IMR-90 (cell line): ENCODE measurements around the gene RAMP3.

Source experiments
- BHLHE40 ChIP-seq: fragments of 150-350 bp; IDR thresholded peaks from 2 replicates; pipeline ENCODE4 v1.6.1; 2016; ENCODE audit warnings: mild to moderate bottlenecking, low read depth, low read length
- CEBPB ChIP-seq: IDR thresholded peaks from 2 replicates; pipeline ENCODE4 v1.6.1; 2012; ENCODE audit warnings: low read depth, low read length, improper control_type of control experiment
- MXI1 ChIP-seq: IDR thresholded peaks from 2 replicates; pipeline ENCODE4 v1.6.1; 2012; ENCODE audit warnings: low read depth, mild to moderate bottlenecking, low read length, moderate library complexity, borderline replicate concordance
- POLR2A ChIP-seq: IDR thresholded peaks from 2 replicates; pipeline ENCODE4 v1.6.1; 2012; ENCODE audit warnings: mild to moderate bottlenecking, low read depth, low read length
- RAD21 ChIP-seq: IDR thresholded peaks from 2 replicates; pipeline ENCODE4 v1.6.1; 2012; ENCODE audit warnings: low read length, improper control_type of control experiment
- RCOR1 ChIP-seq: IDR thresholded peaks from 2 replicates; pipeline ENCODE4 v1.6.1; 2012; ENCODE audit warnings: mild to moderate bottlenecking, low read length, improper control_type of control experiment; ENCODE audit not compliant: insufficient replicate concordance
- SMC3 ChIP-seq: fragments of 150-350 bp; IDR thresholded peaks from 2 replicates; pipeline ENCODE4 v1.6.1; 2016; ENCODE audit warnings: low read depth, mild to moderate bottlenecking, antibody characterized with exemption, low read length, moderate library complexity
- TF ChIP-seq, protein P1 (sequence below): conservative IDR thresholded peaks from 2 replicates; pipeline ENCODE4 v1.5.1; 2012; ENCODE audit warnings: mild to moderate bottlenecking, low read depth, low read length, improper control_type of control experiment
- TF ChIP-seq, protein P2 (sequence below): fragments of 150-350 bp; IDR thresholded peaks from 2 replicates; pipeline ENCODE4 v1.6.1; 2017; ENCODE audit warnings: mild to moderate bottlenecking, antibody characterized with exemption, low read length, low read depth

DNA sequence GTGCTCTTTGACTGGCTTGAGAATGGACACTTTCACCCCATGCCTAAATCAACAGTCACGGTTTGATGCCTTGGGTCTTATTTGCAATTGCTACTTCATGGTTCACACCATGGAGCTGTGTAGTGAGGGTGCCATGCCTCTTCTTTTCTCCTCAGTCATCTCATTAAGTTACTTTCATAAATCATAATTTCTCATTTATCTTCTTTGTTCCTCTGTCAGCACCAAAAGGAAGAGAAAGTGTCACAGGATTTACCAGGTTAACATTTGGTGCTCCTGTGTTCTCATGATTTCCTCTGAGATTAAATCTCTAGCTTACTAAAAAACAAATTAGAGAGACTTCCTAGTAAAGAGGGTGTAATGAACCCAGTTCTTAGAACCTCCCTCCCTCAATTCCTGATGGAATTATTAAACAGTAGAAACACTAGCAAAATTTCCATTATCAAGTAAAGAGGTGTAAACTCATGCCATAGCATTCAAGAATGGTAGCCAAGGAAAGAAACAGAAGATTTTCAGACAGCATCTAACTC is 75.7 kb downstream of the RAMP3 start:
- no peak for TF ChIP-seq RAD21
- TF ChIP-seq POLR2A: no peak
- TF ChIP-seq BHLHE40: no peak
- TF ChIP-seq SMC3: no peak
- TF ChIP-seq, protein P1, sequence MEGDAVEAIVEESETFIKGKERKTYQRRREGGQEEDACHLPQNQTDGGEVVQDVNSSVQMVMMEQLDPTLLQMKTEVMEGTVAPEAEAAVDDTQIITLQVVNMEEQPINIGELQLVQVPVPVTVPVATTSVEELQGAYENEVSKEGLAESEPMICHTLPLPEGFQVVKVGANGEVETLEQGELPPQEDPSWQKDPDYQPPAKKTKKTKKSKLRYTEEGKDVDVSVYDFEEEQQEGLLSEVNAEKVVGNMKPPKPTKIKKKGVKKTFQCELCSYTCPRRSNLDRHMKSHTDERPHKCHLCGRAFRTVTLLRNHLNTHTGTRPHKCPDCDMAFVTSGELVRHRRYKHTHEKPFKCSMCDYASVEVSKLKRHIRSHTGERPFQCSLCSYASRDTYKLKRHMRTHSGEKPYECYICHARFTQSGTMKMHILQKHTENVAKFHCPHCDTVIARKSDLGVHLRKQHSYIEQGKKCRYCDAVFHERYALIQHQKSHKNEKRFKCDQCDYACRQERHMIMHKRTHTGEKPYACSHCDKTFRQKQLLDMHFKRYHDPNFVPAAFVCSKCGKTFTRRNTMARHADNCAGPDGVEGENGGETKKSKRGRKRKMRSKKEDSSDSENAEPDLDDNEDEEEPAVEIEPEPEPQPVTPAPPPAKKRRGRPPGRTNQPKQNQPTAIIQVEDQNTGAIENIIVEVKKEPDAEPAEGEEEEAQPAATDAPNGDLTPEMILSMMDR: no peak
- TF ChIP-seq CEBPB: no peak
- TF ChIP-seq RCOR1: no peak
- TF ChIP-seq, protein P2, sequence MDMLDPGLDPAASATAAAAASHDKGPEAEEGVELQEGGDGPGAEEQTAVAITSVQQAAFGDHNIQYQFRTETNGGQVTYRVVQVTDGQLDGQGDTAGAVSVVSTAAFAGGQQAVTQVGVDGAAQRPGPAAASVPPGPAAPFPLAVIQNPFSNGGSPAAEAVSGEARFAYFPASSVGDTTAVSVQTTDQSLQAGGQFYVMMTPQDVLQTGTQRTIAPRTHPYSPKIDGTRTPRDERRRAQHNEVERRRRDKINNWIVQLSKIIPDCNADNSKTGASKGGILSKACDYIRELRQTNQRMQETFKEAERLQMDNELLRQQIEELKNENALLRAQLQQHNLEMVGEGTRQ: no peak
- no peak for TF ChIP-seq MXI1
